HG02885 (cell line): ENCODE results near the gene TAF4.

Experiments used
- ATAC-seq: cut with Tn5 transposase; IDR thresholded peaks from one replicate; pipeline ENCODE4 v1.9.1; 2021; ENCODE audit warnings: mild to moderate bottlenecking; ENCODE audit not compliant: unreplicated experiment, poor library complexity

The TAF4 gene

GRCh38 chr20:62009869-62010445 lies 55.7 kb downstream of the TAF4 start:
- no peak for ATAC-seq

DNA sequence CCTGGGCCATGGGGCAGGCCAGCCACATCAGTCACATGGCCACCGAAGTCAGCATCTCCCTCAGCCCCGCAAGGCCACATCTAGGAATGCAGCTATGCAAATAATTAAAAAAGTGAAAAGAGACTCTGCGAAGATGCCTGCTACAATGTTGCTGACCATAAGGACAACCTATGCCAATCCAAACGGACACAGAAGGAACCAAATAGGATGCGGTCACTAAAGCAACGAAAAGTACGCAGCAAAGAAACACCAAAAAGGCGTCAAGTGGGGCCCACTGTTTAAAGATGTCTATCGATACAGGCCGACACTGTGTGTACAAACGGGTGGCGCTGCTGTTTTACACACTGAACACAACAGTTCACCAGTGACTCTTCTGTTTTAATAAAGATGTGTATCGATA lies 56.4 kb downstream of the TAF4 start:
- no peak for ATAC-seq

GRCh38 chr20:62008643-62009183 lies 57.0 kb downstream of the TAF4 start:
- no peak for ATAC-seq

- ATAC-seq, result no peak
Measured at GRCh38 chr20:62007127-62007647, 58.5 kb downstream of the TAF4 start.

DNA sequence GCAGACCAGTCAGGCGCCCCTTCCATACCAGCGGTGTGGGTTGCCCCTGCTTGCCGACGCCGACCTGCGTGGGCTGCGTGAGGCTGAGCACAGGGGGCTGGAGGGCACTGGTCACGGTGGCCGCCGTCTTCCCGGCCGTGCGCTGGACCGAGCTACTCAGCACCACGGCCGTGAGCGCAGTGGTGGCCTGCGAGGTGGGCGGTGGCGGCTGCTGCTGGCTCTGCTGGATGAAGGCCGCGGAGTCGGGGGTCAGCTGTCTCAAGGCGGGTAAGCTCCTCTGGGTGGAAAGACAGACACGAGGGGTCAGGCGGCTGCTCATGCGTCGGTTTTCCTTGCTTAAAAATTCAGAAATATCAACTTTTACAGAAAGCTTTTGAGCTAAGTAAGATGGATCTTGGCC lies 59.2 kb downstream of the TAF4 start:
- ATAC-seq, result no peak

- ATAC-seq, result no peak
Measured at GRCh38 chr20:62004614-62005013, 61.1 kb downstream of the TAF4 start.

GRCh38 chr20:62003567-62004405 lies 61.9 kb downstream of the TAF4 start:
- no peak for ATAC-seq

- no peak for ATAC-seq
Measured at GRCh38 chr20:62002882-62003480, 62.7 kb downstream of the TAF4 start.

GRCh38 chr20:62001178-62001715 lies 64.4 kb downstream of the TAF4 start:
- ATAC-seq, result no peak

- ATAC-seq, result no peak
Measured at GRCh38 chr20:61998343-61999121, 67.1 kb downstream of the TAF4 start.

DNA sequence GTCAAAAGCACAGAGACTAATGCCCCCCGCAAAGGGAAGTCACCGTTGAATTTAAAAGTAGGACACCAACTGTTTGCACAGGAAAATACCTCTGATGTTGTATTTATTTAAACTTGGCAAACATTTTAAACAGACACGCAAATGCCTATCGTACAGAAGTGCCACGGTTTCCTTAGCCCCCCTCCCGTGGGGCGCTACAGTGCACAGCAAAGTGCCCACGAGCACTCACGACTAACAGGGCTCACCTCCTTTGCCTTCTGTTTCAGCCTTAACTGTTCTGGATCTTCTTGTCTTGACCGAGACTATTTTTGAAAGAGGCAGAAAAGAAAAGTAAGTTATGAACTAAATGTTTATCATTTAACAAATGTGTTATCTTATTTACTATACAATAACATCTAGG lies 67.8 kb downstream of the TAF4 start:
- ATAC-seq, result no peak

DNA sequence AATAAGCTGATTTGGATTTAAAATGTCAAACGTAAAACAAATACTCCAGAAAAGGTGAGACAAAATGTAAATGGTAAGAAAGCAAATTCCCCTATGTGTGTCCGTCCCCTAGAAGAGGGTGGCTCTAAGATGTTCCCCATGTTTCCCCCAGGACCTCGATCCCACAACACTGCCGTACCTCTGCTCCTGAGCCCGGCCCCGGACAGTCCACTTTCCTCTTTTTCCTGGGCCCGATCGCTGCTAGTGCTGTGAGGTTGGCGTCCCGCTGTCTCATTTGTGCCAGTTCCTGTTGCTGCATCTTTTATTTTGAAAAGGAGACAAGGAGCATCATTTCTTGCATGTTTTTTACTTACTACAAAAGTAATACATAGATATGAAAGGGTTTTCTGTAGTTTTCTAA lies 68.3 kb downstream of the TAF4 start:
- no peak for ATAC-seq

- no peak for ATAC-seq
Measured at GRCh38 chr20:61994546-61994945, 71.1 kb downstream of the TAF4 start.

DNA sequence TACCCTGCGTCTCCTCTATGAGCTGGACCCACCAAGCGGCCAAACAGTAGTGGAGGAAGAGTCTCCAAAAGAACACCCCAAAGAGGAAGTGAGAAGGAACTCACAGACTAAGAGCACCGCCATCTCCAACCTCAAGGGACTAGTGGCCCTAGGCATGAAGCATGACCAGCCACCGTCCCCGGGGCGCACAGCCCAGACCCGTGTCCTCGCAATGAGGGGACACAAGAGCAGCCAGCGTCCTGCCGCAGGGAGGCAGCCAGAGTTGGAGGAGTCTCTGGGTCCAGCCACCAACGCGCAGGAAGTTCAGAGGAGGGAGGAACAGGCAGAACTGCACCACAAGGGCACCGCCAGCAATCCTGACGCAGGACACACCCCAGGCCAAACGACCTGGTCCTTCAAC lies 72.6 kb downstream of the TAF4 start:
- no peak for ATAC-seq

DNA sequence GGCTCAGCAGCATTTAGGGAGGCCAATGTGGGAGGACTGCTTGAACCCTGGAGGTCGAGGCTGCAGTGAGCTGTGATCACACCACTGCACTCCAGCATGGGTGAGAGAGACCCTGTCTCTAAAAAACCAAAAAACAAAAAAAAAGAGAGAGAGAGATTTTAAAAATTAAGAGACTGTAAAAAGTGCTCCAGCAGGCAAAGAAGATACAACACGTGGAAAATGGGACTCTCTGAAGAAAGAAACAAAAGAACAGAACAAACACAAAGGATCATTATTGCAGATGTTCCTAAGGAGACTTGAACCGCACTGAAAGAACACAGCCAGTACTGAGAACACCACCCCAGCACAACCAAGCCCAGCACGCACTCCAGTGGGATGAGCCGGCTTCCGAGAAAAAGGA lies 74.2 kb downstream of the TAF4 start:
- no peak for ATAC-seq

DNA sequence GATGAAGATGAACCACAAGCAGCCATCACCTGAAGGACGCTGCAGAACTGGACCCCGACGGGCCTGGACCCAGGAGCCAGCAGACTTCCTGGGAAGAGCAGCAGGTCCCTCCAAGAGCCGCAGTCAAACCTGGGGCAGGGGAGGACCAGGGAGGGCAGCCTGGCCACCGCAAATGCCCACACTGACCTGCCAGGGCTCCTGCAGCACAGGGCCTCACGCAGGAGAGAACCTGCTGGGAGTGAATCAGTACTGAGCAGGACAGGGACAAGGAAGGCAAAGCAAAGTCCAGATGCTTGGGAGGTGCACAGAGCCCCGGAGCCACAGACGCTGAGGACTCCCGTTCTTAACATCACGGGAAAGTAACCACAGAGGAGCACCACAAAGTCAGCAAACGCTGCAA lies 75.2 kb downstream of the TAF4 start:
- ATAC-seq, result no peak

- ATAC-seq, result no peak
Measured at GRCh38 chr20:61989741-61990140, 75.9 kb downstream of the TAF4 start.

- ATAC-seq, result no peak
Measured at GRCh38 chr20:61988665-61989064, 77.0 kb downstream of the TAF4 start.

- ATAC-seq, result no peak
Measured at GRCh38 chr20:61986762-61987321, 78.8 kb downstream of the TAF4 start.

DNA sequence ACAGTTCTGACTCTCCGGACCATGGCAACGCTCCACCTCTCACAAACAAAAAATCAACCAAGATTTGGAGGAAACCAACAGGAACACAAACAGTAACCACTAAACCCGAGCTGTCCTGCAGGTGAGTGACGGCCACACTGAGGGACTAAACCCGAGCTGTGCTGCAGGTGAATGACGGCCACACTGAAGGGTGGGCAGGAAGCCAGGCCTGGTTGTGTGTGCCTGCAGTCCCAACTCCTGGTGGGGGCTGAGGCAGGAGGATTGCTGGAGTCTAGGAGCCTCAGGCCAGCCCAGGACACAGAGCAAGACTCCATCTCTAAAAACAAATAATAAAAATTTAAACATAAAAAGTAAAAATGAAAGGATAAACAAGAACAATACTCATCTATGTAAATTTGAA lies 80.6 kb downstream of the TAF4 start:
- no peak for ATAC-seq
